GM06990 (cell line): ENCODE measurements around the gene OR1D5.

ENCODE experiments used
- DNase-seq: peaks from one replicate; pipeline ENCODE4 v3.0.0-alpha.2; 2011; ENCODE audit not compliant: insufficient read length; ENCODE audit errors: extremely low read depth
- H3K27me3 ChIP-seq: replicated peaks from 2 replicates; pipeline ENCODE4 v1.6.0; 2011; ENCODE audit warnings: low read length; ENCODE audit not compliant: control insufficient read depth, insufficient read depth
- H3K36me3 ChIP-seq: 2 replicates; pipeline ENCODE4 v1.5.1; 2011; ENCODE audit warnings: low read length; ENCODE audit not compliant: control insufficient read depth, insufficient read depth
- H3K4me3 ChIP-seq: replicated peaks from 2 replicates; pipeline ENCODE4 v1.5.1; 2011; ENCODE audit warnings: low read depth, mild to moderate bottlenecking, control low read depth, low read length
- TF ChIP-seq, protein P1 (sequence below): IDR thresholded peaks from 2 replicates; pipeline ENCODE4 v1.5.1; 2011; ENCODE audit warnings: low read length, control low read depth, mild to moderate bottlenecking, inconsistent platforms; ENCODE audit not compliant: insufficient read depth, poor library complexity, severe bottlenecking

The OR1D5 gene

DNA sequence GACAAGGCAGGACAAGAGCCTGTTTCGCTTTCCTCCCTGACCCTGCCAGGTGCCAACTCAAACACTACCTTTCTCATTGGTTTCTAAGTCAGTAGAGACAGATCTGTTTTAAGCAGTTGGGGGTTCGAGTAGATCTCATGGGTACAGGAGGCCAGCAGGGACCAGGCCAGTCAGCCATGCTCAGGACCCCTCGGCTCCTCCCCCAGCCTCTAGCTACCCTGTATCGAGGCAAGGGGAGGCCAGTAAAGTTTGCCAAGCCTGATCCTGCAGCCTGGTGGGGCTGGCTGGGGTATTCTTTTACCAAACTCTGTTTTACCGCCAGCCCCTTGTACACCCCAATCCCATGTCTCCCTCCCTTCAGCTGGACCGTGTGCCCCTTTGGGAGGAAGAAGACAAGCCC, 26.6 kb downstream of the OR1D5 start:
- DNase-seq, result no peak
- Histone ChIP-seq H3K27me3 (no peaks in the 10 kb centered on the region; the same call in 1 of the 2 replicates), H3K36me3 (no peaks in the 10 kb centered on the region), H3K4me3 (no peak overlapping the region)
- TF ChIP-seq, protein P1, sequence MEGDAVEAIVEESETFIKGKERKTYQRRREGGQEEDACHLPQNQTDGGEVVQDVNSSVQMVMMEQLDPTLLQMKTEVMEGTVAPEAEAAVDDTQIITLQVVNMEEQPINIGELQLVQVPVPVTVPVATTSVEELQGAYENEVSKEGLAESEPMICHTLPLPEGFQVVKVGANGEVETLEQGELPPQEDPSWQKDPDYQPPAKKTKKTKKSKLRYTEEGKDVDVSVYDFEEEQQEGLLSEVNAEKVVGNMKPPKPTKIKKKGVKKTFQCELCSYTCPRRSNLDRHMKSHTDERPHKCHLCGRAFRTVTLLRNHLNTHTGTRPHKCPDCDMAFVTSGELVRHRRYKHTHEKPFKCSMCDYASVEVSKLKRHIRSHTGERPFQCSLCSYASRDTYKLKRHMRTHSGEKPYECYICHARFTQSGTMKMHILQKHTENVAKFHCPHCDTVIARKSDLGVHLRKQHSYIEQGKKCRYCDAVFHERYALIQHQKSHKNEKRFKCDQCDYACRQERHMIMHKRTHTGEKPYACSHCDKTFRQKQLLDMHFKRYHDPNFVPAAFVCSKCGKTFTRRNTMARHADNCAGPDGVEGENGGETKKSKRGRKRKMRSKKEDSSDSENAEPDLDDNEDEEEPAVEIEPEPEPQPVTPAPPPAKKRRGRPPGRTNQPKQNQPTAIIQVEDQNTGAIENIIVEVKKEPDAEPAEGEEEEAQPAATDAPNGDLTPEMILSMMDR, result no peak

DNA sequence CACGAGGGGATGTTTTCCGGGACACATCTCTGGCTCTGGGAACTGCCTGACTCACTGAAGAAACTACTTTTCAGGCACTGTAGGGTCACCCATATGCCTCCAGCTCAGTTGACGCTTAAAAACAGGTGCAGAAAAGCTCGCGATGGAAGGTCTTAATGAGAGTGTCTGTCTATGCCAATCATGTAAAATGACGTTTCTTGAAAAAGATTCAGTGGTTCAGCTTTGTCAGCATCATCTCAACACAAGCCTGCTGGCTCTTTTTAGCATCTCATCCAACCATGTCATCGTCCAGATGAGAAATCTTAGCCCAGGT, 27.5 kb downstream of the OR1D5 start:
- Histone ChIP-seq H3K27me3 (no peaks in the 10 kb centered on the region; the same call in 1 of the 2 replicates), H3K36me3 (no peaks in the 10 kb centered on the region), H3K4me3 (no peak overlapping the region)
- TF ChIP-seq, protein P1, result no peak
- no peak for DNase-seq

DNA sequence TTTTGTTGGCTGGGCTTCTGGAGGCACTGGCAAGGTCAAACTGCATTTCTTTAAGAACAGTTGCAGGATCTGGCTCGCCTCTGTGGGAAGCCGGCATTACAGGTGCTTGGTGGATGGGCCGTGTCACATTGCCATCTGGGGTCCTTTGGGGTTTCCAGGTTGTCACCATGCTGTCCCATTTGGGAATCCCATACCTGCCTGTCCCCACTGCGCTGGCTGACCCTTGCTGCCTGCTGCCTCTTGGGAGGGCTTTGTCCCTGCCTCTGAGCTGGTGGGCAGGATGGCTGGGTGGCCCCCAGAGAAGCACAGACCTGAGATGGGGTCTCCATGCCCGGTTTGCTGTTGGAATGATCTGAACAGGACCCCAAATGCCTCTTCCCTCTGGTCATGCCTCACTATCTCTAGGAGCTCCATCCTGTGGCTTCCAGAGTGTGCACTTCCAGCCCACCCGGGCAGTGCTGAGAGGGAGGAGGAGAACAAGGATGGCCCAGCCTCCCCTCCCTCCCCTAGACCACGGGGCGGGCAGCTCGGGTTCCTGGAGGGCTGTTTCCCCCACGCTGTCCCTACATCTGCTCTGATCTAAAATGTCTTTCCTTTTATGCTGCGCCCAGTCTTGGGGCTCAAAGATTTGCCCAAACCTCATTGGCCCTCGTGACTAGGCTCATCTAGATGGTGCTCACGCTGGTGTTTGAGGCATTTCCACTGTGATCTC, 28.0 kb downstream of the OR1D5 start:
- Histone ChIP-seq H3K27me3 (no peaks in the 10 kb centered on the region; the same call in 1 of the 2 replicates), H3K4me3 (no peak overlapping the region), H3K36me3 (no peaks in the 10 kb centered on the region)
- TF ChIP-seq, protein P1, result no peak
- no peak for DNase-seq

DNA sequence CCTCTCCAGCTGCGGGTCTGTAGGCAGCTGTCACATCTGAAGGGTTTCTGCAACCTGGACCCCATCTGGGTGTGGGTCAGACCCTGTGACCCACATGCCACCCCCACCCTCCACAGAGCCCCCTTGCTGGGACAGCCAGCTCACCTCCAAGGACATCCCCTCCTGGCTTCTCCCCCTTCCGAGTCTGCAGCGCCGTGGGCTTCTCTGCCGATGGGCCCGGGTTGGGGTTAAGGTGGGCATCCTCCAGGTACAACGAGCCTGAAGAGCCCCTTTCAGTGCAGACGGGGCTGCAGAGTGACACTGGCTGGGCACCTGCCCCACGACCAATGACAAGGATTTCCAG, 28.9 kb downstream of the OR1D5 start:
- Histone ChIP-seq H3K36me3 (no peaks in the 10 kb centered on the region), H3K4me3 (no peak overlapping the region), H3K27me3 (no peaks in the 10 kb centered on the region; the same call in 1 of the 2 replicates)
- TF ChIP-seq, protein P1, result no peak
- DNase-seq, result no peak

DNA sequence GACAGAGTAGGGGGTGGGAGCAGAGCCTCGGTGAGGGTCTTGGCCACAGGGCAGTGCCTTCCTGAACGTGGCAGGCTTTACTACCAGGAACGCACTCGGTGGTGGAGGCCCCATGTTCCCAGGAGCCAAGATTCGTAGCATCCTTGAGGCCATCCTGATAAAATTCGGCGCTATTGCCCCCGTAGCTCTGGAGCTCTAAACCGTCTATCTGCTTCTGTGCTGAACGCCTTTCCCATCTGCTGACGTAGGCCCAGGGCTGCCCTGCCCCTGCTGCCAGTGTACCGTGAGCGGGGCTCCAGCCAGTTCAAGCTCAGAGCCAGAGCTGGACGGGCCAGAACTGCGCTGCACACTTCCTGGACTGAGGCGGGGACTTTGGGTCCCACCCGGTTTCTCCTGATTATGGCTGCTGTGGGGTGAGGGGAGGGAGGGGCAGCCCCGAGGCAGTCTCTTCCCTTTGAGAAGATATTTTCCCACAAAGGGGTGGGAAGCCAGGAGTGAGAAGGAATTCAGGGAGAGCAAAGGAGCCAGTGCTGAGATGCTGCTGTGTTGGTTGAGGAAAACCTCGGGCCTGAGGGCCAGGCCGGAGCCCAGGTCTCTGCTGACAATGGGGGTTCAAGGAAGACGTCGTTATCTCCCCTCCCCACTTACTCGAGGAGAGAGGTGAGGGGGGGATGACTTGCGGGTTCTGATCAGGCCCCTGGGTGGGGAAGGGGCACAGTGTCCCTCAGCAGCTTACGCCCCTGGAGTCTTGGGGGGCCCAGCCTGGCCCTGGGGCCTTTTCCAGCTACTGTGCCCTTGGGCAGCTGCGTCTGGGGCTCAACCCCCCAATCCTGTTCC, 29.4 kb downstream of the OR1D5 start:
- H3K36me3 ChIP-seq, result no peaks in the 10 kb centered on the region
- no peaks in the 10 kb centered on the region; the same call in 1 of the 2 replicates for H3K27me3 ChIP-seq
- no peak for DNase-seq
- TF ChIP-seq, protein P1, result no peak
- no peak overlapping the region for H3K4me3 ChIP-seq
